ENCODE results near the gene S100A16.

The S100A16 gene

GRCh38 chr1:153617663-153618062 lies 4.7 kb upstream of the S100A16 start:
- no peak overlapping the region for H3K18ac ChIP-seq (ENCODE audit: low read length)
- H3K36me3 ChIP-seq (ENCODE audit: control insufficient read depth, insufficient read depth, low read length): no peaks in the 10 kb centered on the region
- no CpG with 5 or more reads among the region's 6 CpGs for WGBS (ENCODE audit: extremely low coverage, insufficient coverage, low lambda C conversion rate)
- no peak overlapping the region for H3K27ac ChIP-seq (ENCODE audit: low read depth, low read length)
- H3K4me2 ChIP-seq (ENCODE audit: low read length): no peak overlapping the region
- no peak overlapping the region for H2BK120ac ChIP-seq (ENCODE audit: low read depth, low read length)
- H4K5ac ChIP-seq (ENCODE audit: low read length): no peak overlapping the region
- no peak overlapping the region for H2AK5ac ChIP-seq (ENCODE audit: low read length)
- H3K27me3 ChIP-seq (ENCODE audit: insufficient read depth, low read length, poor library complexity): no peaks in the 10 kb centered on the region
- no peaks in the 10 kb centered on the region for H3K79me2 ChIP-seq (ENCODE audit: control insufficient read depth, insufficient read depth, low read length)
- H3K56ac ChIP-seq (ENCODE audit: low read length): no peak overlapping the region
- no peak overlapping the region for H3K4me3 ChIP-seq (ENCODE audit: low read length)
- H3K4me1 ChIP-seq (ENCODE audit: control insufficient read depth, low read depth, low read length): peaks cover 3% of the 10 kb centered on the region
- no peak overlapping the region for H2BK15ac ChIP-seq (replicated peaks; ENCODE audit: low read depth)
- H4K8ac ChIP-seq (ENCODE audit: low read depth, low read length): no peak overlapping the region
- no peak overlapping the region for H2BK5ac ChIP-seq (ENCODE audit: low read length)
- no peak overlapping the region for H3K4ac ChIP-seq (ENCODE audit: low read depth, low read length)
- DNase-seq: peak; percentile 85
- no peaks in the 10 kb centered on the region for H3K79me1 ChIP-seq (ENCODE audit: low read length)
- no peak overlapping the region for H3K9ac ChIP-seq (ENCODE audit: low read length)
- no peak overlapping the region for H3K23ac ChIP-seq (ENCODE audit: low read length)

GRCh38 chr1:153616917-153617311 lies 4.0 kb upstream of the S100A16 start:
- H3K4ac ChIP-seq (ENCODE audit: low read depth, low read length): no peak overlapping the region
- no peaks in the 10 kb centered on the region for H3K36me3 ChIP-seq (ENCODE audit: control insufficient read depth, insufficient read depth, low read length)
- no CpG with 5 or more reads among the region's 5 CpGs for WGBS (ENCODE audit: extremely low coverage, insufficient coverage, low lambda C conversion rate)
- H2AK5ac ChIP-seq (ENCODE audit: low read length): peak overlapping the region; percentile 69
- H3K18ac ChIP-seq (ENCODE audit: low read length): no peak overlapping the region
- no peak overlapping the region for H3K4me3 ChIP-seq (ENCODE audit: low read length)
- H3K27me3 ChIP-seq (ENCODE audit: insufficient read depth, low read length, poor library complexity): no peaks in the 10 kb centered on the region
- no peak overlapping the region for H3K27ac ChIP-seq (ENCODE audit: low read depth, low read length)
- no peak overlapping the region for H2BK15ac ChIP-seq (replicated peaks; ENCODE audit: low read depth)
- H3K79me2 ChIP-seq (ENCODE audit: control insufficient read depth, insufficient read depth, low read length): no peaks in the 10 kb centered on the region
- peaks cover 3% of the 10 kb centered on the region for H3K4me1 ChIP-seq (ENCODE audit: control insufficient read depth, low read depth, low read length)
- H4K8ac ChIP-seq (ENCODE audit: low read depth, low read length): no peak overlapping the region
- H2BK120ac ChIP-seq (ENCODE audit: low read depth, low read length): no peak overlapping the region
- no peaks in the 10 kb centered on the region for H3K79me1 ChIP-seq (ENCODE audit: low read length)
- H4K5ac ChIP-seq (ENCODE audit: low read length): no peak overlapping the region
- no peak overlapping the region for H3K4me2 ChIP-seq (ENCODE audit: low read length)
- no peak overlapping the region for H3K23ac ChIP-seq (ENCODE audit: low read length)
- no peak overlapping the region for H2BK5ac ChIP-seq (ENCODE audit: low read length)
- no peak for DNase-seq
- H3K56ac ChIP-seq (ENCODE audit: low read length): peak overlapping the region; percentile 76
- H3K9ac ChIP-seq (ENCODE audit: low read length): peak overlapping the region; percentile 44

- no peak within 1 kb of the TSS for H2BK120ac ChIP-seq (ENCODE audit: low read depth, low read length)
- no peak within 1 kb of the TSS for H3K27ac ChIP-seq (ENCODE audit: low read depth, low read length)
- no peaks in the 10 kb centered on the region for H3K27me3 ChIP-seq (ENCODE audit: insufficient read depth, low read length, poor library complexity)
- H4K5ac ChIP-seq (ENCODE audit: low read length): no peak within 1 kb of the TSS
- no peak within 1 kb of the TSS for H2BK15ac ChIP-seq (replicated peaks; ENCODE audit: low read depth)
- H3K4me3 ChIP-seq (ENCODE audit: low read length): no peak within 1 kb of the TSS
- no peaks in the 10 kb centered on the region for H3K36me3 ChIP-seq (ENCODE audit: control insufficient read depth, insufficient read depth, low read length)
- peak within 1 kb of the TSS; percentile 44 for H3K9ac ChIP-seq (ENCODE audit: low read length)
- peak within 1 kb of the TSS; percentile 76 for H3K56ac ChIP-seq (ENCODE audit: low read length)
- no peak within 1 kb of the TSS for H3K4ac ChIP-seq (ENCODE audit: low read depth, low read length)
- no peak within 1 kb of the TSS for H2BK5ac ChIP-seq (ENCODE audit: low read length)
- no peak within 1 kb of the TSS for H3K4me2 ChIP-seq (ENCODE audit: low read length)
- H2AK5ac ChIP-seq (ENCODE audit: low read length): peak within 1 kb of the TSS; percentile 69
- H3K18ac ChIP-seq (ENCODE audit: low read length): no peak within 1 kb of the TSS
- peak; percentile 40 for DNase-seq
- H3K4me1 ChIP-seq (ENCODE audit: control insufficient read depth, low read depth, low read length): peaks cover 3% of the 10 kb centered on the region
- WGBS (ENCODE audit: extremely low coverage, insufficient coverage, low lambda C conversion rate): no CpG with 5 or more reads among the region's 10 CpGs
- no peak within 1 kb of the TSS for H4K8ac ChIP-seq (ENCODE audit: low read depth, low read length)
- no peaks in the 10 kb centered on the region for H3K79me1 ChIP-seq (ENCODE audit: low read length)
- H3K23ac ChIP-seq (ENCODE audit: low read length): no peak within 1 kb of the TSS
- no peaks in the 10 kb centered on the region for H3K79me2 ChIP-seq (ENCODE audit: control insufficient read depth, insufficient read depth, low read length)
Observed at GRCh38 chr1:153616144-153616916, 3.4 kb upstream of the S100A16 start, which contains the start of gene S100A14. Gene S100A14, minus strand, starts transcription at chr1:153616325. Its CDS starts 467 bp downstream, at chr1:153615858.

GRCh38 chr1:153615406-153615805 lies 2.5 kb upstream of the S100A16 start:
- WGBS (ENCODE audit: extremely low coverage, insufficient coverage, low lambda C conversion rate): no CpG with 5 or more reads among the region's 2 CpGs
- Histone ChIP-seq H3K4me3 (ENCODE audit: low read length) (no peak overlapping the region), H3K36me3 (ENCODE audit: control insufficient read depth, insufficient read depth, low read length) (no peaks in the 10 kb centered on the region)

GRCh38 chr1:153614906-153615305 lies 2.0 kb upstream of the S100A16 start:
- no peak for DNase-seq
- H3K9ac ChIP-seq (ENCODE audit: low read length): no peak overlapping the region
- H3K79me1 ChIP-seq (ENCODE audit: low read length): no peaks in the 10 kb centered on the region
- H3K23ac ChIP-seq (ENCODE audit: low read length): no peak overlapping the region
- H3K79me2 ChIP-seq (ENCODE audit: control insufficient read depth, insufficient read depth, low read length): no peaks in the 10 kb centered on the region
- no peak overlapping the region for H3K56ac ChIP-seq (ENCODE audit: low read length)
- no peak overlapping the region for H3K4me2 ChIP-seq (ENCODE audit: low read length)
- H3K4me3 ChIP-seq (ENCODE audit: low read length): no peak overlapping the region
- no peak overlapping the region for H2BK120ac ChIP-seq (ENCODE audit: low read depth, low read length)
- H3K18ac ChIP-seq (ENCODE audit: low read length): no peak overlapping the region
- H3K36me3 ChIP-seq (ENCODE audit: control insufficient read depth, insufficient read depth, low read length): no peaks in the 10 kb centered on the region
- H3K4me1 ChIP-seq (ENCODE audit: control insufficient read depth, low read depth, low read length): peaks cover 3% of the 10 kb centered on the region
- no peak overlapping the region for H3K4ac ChIP-seq (ENCODE audit: low read depth, low read length)
- H2BK15ac ChIP-seq (replicated peaks; ENCODE audit: low read depth): no peak overlapping the region
- no peak overlapping the region for H2AK5ac ChIP-seq (ENCODE audit: low read length)
- no peaks in the 10 kb centered on the region for H3K27me3 ChIP-seq (ENCODE audit: insufficient read depth, low read length, poor library complexity)
- no CpG with 5 or more reads among the region's 7 CpGs for WGBS (ENCODE audit: extremely low coverage, insufficient coverage, low lambda C conversion rate)
- no peak overlapping the region for H4K5ac ChIP-seq (ENCODE audit: low read length)
- H3K27ac ChIP-seq (ENCODE audit: low read depth, low read length): no peak overlapping the region
- H4K8ac ChIP-seq (ENCODE audit: low read depth, low read length): no peak overlapping the region
- no peak overlapping the region for H2BK5ac ChIP-seq (ENCODE audit: low read length)

More at GRCh38 chr1:153615406-153615805, 2.5 kb upstream of the S100A16 start:
- H4K8ac ChIP-seq (ENCODE audit: low read depth, low read length): no peak overlapping the region
- no peak overlapping the region for H3K4me2 ChIP-seq (ENCODE audit: low read length)
- H4K5ac ChIP-seq (ENCODE audit: low read length): no peak overlapping the region
- H3K4me1 ChIP-seq (ENCODE audit: control insufficient read depth, low read depth, low read length): peaks cover 3% of the 10 kb centered on the region
- H2AK5ac ChIP-seq (ENCODE audit: low read length): no peak overlapping the region
- DNase-seq: no peak
- no peak overlapping the region for H3K4ac ChIP-seq (ENCODE audit: low read depth, low read length)
- peak overlapping the region; percentile 66 for H3K56ac ChIP-seq (ENCODE audit: low read length)
- no peak overlapping the region for H2BK120ac ChIP-seq (ENCODE audit: low read depth, low read length)
- no peaks in the 10 kb centered on the region for H3K79me2 ChIP-seq (ENCODE audit: control insufficient read depth, insufficient read depth, low read length)
- no peak overlapping the region for H3K18ac ChIP-seq (ENCODE audit: low read length)
- H3K23ac ChIP-seq (ENCODE audit: low read length): no peak overlapping the region
- no peaks in the 10 kb centered on the region for H3K27me3 ChIP-seq (ENCODE audit: insufficient read depth, low read length, poor library complexity)
- no peak overlapping the region for H3K9ac ChIP-seq (ENCODE audit: low read length)
- no peaks in the 10 kb centered on the region for H3K79me1 ChIP-seq (ENCODE audit: low read length)
- no peak overlapping the region for H3K27ac ChIP-seq (ENCODE audit: low read depth, low read length)
- no peak overlapping the region for H2BK15ac ChIP-seq (replicated peaks; ENCODE audit: low read depth)
- no peak overlapping the region for H2BK5ac ChIP-seq (ENCODE audit: low read length)
